LNCaP clone FGC (cell line): ENCODE results near the gene ARHGEF12.

Experiments used
- DNase-seq: peaks from one replicate; pipeline ENCODE4 v3.0.0-alpha.2; 2011; ENCODE audit warnings: low read depth
- H3K4me3 ChIP-seq: 2 replicates; pipeline ENCODE4 v1.5.1; 2011; ENCODE audit warnings: mild to moderate bottlenecking, low read depth, low read length, control low read depth
- CTCF ChIP-seq: IDR thresholded peaks from 2 replicates; pipeline ENCODE4 v1.5.1; 2012; ENCODE audit warnings: mild to moderate bottlenecking; ENCODE audit not compliant: control insufficient read depth, insufficient read depth; ENCODE audit errors: extremely low read depth

ARHGEF12 gene

DNA sequence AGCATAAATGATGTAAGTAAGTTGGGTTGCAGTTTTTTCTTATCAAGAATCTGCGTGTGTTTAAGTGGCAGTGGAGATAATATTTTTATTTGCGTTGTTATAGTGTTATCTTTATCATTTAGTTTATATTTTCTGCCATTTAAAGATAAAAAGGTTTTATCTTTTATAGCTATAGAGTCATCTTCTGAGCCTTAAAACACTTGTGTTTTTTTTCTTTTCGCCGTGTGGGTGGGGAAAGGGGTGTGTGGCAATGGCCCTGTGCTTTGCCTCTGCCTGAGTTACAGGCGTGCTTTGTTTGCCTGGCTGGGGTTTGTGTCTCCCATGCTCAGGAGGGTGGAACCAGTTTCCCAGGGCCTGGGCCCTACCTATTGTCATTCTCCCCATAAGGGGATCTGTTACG, 16.2 kb downstream of the ARHGEF12 start:
- no peak for TF ChIP-seq CTCF
- no peak for DNase-seq
- H3K4me3 ChIP-seq = no peak overlapping the region

DNA sequence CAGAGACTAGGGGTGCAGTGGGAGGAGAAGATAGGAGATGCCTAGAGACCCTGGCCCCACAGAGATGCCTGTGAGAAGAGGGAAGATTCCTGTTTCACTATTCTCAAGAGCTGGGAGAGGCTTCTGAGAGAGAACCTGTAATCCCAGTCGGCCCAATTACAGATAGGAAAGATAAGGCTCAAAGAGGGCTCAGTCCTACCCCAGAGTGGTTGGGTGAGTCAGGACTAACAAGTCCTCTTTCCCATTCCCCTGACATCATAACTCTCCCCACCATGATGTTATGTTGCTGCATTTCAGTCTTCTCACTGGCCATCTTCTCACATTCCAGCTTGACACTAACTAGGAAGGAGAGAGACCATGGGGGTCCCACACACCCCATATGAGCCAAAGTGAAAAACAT, 17.9 kb downstream of the ARHGEF12 start:
- TF ChIP-seq CTCF = no peak
- H3K4me3 ChIP-seq = no peak overlapping the region
- no peak for DNase-seq

DNA sequence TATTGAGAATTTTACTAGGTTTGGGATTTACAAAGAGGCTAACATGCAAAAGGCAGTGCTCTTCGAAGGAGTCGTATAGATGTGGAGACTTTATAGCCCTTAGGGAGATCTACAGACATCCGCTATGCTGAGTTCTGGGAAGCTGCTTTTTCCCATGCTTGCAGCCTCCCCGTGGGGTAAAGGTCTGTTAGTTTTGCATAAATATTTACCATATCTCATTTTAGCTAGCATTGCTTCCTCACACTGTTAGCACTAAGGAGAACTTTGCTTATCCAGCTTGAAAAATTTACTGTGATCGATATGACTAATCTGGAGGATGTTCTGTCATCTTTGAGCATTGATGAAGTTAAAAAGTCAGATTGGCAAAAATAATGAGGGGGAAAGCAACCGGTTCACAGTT, 18.6 kb downstream of the ARHGEF12 start:
- no peak for DNase-seq
- TF ChIP-seq CTCF = no peak
- no peak overlapping the region for H3K4me3 ChIP-seq

- TF ChIP-seq CTCF = no peak
- no peak for DNase-seq
- H3K4me3 ChIP-seq = no peak overlapping the region
These were observed 21.4 kb downstream of the ARHGEF12 start for GRCh38 chr11:120357620-120358019.

DNA sequence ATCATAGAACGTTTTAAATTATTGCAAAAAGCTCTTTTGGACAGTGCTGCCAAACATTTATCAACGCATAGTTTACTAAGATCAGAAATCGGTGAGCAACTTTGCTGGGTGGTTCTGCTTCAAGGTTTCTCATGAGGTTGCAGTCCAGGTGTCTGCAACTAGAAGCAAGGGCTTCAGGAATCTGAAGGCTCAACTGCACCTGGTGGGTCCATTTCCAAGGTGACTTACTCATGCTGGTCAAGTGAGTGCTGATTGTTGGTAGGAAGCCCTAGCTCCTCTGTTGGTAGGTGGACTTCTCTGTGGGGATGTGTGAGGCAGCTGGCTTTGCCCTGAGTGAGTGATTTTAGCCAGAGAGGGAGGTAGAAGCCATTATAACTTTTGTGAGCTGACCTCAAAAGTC, 22.5 kb downstream of the ARHGEF12 start:
- TF ChIP-seq CTCF = no peak
- no peak overlapping the region for H3K4me3 ChIP-seq
- DNase-seq = no peak

DNA sequence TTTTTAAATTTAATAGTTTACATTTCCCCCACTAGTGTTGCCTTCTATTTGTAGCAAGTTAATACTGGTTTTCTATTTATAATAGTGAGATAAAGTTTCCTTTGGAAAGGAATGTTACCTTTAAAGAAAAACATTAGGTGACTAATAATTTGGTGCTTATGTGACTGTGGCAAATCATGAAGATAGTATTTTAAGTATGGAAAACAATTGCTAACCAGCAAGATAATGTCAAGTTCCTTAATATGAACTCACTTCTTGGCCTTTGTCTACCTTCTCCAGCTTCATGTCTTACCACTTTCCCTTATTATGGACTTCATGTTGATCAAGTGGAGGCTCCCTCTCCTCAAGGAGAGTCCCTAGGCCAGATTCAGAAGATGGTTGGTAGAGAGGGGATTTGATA, 27.2 kb downstream of the ARHGEF12 start:
- TF ChIP-seq CTCF = no peak
- DNase-seq = no peak
- H3K4me3 ChIP-seq = no peak overlapping the region

- no peak overlapping the region for H3K4me3 ChIP-seq
These were observed 29.3 kb downstream of the ARHGEF12 start for GRCh38 chr11:120365512-120365911.

More at GRCh38 chr11:120365512-120365911, 29.3 kb downstream of the ARHGEF12 start:
- DNase-seq = no peak
- TF ChIP-seq CTCF = no peak
